Measurements from ENCODE around the gene CCDC47.
"Not testable (repeated sequence)": the region's sequence is repeated elsewhere in the genome, so short reads cannot be mapped to it uniquely, and the experiment has no call there.

CCDC47 gene, protein sequence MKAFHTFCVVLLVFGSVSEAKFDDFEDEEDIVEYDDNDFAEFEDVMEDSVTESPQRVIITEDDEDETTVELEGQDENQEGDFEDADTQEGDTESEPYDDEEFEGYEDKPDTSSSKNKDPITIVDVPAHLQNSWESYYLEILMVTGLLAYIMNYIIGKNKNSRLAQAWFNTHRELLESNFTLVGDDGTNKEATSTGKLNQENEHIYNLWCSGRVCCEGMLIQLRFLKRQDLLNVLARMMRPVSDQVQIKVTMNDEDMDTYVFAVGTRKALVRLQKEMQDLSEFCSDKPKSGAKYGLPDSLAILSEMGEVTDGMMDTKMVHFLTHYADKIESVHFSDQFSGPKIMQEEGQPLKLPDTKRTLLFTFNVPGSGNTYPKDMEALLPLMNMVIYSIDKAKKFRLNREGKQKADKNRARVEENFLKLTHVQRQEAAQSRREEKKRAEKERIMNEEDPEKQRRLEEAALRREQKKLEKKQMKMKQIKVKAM

DNA sequence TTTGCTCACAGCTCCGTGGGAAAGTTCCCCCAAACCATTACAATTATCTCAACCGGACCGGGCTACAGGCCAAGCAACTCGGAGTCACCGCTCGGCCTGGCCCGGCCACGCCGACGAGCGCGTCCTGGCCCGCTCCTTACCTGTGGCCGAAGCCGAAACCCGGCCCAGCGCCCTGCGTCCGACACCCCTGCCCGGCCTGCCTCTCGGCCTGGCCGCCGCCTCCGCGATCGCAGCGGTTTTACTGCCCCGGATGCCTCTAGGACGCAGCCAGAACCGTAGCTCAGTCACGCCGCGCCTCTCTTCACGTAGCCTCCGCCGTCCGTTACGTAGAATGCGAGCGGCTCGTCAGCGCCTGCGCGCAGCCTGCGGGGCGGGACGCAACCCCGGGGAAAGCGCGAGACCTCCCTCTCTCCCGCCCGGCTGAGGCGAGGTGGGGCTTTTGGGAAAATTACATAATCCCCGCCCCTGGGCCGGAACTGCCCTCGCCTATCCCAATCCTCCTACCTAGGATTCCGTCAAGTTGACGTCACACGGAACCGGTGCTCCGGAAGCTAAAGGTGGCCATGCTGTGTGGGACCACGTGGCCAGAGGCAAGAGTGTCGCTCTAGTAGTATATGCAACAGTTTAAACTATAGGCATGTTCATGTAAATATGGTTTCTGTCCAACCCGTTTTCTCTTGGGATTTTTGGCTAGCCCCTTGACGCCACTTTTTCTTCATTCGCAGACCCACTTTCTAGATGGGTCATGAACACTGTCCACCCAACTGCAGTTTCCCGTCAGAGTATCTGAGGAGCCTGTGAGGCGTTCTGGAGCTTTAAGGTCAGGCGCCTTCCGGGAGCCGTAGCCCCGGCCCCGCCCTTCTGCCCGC is at the start of gene CCDC47:
CCDC47 (minus strand) TSS at position 326 of the 869 bp plus-strand sequence. CDS start 7,422 bp downstream, outside the sequence.
- DNase-seq: peak; percentile 97

- DNase-seq: no peak
Observed at GRCh38 chr17:63822537-63822936, 49.1 kb upstream of the CCDC47 start.

GRCh38 chr17:63821804-63822203 is 48.4 kb upstream of the CCDC47 start:
- DNase-seq: no peak

GRCh38 chr17:63820963-63821561 is 47.7 kb upstream of the CCDC47 start:
- no peak for DNase-seq

DNA sequence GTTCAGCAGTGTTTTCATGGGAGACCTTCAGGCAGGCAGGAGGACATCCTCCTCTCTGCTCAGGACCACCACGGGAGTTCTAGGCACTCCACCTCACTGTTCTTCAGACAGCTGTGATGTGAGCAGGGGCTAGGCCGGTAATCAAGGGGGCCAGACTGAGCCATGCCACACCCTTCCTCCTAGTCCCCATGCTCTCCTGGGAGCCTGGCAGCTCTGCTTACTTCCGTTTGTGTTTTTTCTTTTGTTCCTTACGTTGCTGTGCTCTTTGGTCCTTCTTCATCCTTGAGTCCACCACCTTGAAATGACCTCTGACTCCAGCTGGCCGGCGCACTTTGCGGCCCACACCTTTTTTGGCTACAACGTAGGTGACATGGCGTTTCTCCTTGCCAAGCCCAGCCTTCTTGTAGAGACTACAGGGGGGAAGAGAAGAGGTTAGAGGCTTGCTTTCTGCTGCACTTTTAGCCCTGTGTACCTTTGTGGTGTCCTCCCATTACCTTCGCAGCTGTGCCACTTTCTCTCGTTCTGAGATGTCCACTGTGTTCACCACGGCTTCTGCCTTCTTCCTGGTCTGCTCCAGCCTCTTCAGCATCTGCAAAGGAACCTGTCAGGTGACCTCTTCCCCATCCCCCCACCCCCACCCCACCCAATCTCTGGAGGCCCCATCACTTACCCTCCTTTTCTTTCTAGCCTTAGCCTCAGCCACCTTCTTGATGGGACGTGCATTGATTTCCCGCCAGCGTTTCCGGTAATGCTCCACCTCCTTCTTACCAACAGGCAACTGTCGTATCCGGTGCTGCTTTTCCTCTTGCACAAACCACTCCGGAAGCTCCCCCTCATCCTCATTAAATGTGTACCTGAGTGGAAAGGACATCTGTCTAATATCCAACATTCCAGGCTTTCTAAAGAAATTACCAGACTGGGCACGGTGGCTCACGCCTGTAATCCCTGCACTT is 46.5 kb upstream of the CCDC47 start:
- no peak for DNase-seq

GRCh38 chr17:63819131-63819530 is 45.7 kb upstream of the CCDC47 start:
- no peak for DNase-seq

DNA sequence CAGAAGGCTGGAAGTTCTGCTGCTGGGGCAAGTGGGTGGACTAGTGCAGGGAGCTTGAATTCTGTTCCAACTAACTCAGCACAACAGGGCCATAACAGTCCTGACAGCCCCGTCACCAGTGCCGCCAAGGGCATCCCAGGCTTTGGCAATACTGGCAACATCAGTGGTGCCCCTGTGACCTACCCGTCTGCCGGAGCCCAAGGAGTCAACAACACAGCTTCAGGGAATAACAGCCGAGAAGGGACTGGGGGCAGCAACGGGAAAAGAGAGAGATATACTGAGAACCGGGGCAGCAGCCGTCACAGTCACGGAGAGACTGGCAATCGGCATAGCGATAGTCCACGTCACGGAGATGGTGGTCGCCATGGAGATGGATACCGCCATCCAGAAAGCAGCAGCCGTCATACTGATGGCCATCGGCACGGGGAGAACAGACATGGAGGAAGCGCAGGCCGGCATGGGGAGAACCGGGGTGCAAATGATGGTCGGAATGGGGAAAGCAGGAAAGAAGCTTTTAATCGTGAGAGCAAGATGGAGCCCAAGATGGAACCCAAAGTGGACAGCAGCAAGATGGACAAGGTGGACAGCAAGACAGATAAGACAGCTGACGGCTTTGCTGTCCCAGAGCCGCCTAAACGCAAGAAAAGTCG is 44.5 kb upstream of the CCDC47 start:
- no peak for DNase-seq

GRCh38 chr17:63816669-63817068 is 43.3 kb upstream of the CCDC47 start:
- DNase-seq: no peak

DNA sequence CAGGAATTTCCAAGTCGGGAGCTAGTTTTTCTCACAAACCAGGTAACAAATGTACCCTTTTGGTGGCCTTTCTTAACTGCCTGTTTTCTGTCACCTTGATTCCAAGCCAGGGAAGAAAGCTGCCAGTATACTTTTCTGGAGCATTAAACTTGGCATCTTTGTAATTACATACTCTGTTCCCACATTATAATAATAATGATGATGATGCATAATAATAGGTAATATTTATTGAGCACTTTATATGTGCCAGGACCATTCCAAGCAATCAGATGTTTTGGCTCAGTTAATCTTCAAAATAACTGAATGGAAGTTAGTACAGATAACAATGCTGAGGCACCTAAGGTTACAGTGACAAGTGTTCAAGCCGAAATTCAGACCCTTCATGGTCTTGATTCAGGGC is 42.7 kb upstream of the CCDC47 start:
- no peak for DNase-seq

DNA sequence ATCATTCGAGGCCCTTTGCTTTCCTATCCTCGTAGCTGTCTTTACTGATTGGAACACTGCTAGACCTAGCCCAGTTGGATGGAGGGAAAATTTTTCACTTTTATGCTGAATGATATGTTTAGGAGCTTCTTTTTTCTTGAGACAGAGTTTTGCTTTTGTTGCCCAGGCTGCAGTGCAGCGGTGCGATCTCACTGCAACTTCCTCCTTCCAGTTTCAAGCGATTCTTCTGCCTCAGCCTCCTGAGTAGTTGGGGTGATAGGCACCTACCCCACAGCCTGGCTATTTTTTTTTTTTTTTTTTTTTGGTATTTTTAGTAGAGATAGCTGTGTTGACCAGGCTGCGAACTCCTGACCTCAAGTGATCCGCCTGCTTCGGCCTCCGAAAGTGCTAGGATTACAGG is 36.6 kb upstream of the CCDC47 start:
- no peak for DNase-seq

DNA sequence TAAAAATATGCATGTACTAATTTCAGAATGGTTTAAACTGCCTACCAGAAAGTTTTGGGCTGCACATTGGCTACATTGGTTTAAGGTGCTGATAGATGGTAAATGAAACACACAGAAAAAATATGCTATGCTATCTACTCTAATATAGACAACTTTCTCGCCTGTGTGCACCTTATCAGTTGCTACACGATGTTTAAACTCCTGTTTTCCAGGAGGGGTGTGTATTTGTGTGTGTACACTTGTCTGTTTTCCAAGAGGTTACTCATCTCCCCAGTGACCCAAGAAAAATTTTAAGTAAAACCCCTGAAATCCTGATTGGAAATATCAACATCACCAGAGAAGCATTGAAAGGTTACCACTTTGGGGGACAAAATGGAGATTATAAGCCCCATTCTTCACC is 32.2 kb upstream of the CCDC47 start:
- DNase-seq: no peak

- no peak for DNase-seq
Observed at GRCh38 chr17:63804328-63804727, 30.9 kb upstream of the CCDC47 start.

DNA sequence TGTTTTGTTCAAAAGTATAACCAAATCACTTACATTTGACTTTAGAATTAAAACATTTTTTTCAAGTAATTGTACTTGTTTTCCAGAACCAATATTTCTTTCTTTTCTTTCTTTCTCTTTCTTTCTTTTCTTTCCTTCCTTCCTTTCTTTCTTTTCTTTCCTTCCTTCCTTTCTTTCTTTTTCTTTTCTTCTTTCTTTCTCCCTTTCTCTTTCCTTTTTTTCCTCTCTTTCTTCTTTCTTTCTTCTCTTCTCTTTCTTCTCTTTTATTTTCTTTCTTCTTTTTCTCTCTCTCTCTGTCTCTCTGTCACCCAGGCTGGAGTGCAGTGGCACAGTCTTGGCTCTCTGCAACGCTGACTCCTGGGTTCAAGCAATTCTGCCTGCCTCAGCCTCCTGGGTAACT is 27.4 kb upstream of the CCDC47 start:
- DNase-seq: no peak

DNA sequence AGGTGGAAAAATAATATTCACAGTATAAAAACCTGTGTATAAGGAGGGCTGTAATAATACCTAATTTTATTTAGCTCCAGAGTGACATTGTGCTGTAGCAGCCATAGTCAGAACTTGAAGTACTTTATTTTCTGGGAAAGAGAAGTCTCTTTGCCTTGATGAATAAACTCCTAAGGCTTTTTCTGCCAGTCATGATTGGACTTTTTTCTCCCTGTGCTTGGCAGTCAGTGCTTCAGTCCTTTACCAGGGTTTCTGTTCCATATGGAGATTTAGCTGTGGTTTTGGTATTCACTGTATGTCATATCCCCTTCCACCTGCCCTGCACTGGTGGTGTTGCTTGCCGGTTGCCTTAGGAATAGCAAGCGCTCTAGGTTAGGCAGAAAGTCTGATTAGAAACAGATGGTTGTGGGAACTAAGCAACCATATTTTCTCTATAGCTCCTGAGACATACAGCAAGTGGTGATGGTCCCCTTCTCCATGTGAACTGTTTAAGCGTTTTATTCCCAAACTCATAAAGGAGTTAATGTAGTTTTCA is 25.2 kb upstream of the CCDC47 start:
- DNase-seq: no peak

DNA sequence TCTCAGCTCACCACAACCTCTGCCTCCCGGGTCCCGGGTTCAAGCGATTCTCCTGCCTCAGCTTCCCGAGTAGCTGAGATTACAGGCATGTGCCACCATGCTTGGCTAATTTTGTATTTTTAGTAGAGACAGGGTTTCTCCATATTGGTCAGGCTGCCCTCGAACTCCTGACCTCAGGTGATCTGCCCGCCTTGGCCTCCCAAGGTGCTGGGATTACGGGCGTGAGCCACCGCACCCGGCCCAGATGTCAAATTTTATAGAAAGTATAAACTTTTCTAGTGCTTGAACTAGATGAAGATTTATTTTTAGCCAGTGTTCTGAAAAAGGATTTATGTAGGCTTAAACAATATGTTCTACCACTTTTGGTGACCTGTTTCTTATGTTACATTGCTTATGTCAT is 23.0 kb upstream of the CCDC47 start:
- not testable (repeated sequence) for DNase-seq

DNA sequence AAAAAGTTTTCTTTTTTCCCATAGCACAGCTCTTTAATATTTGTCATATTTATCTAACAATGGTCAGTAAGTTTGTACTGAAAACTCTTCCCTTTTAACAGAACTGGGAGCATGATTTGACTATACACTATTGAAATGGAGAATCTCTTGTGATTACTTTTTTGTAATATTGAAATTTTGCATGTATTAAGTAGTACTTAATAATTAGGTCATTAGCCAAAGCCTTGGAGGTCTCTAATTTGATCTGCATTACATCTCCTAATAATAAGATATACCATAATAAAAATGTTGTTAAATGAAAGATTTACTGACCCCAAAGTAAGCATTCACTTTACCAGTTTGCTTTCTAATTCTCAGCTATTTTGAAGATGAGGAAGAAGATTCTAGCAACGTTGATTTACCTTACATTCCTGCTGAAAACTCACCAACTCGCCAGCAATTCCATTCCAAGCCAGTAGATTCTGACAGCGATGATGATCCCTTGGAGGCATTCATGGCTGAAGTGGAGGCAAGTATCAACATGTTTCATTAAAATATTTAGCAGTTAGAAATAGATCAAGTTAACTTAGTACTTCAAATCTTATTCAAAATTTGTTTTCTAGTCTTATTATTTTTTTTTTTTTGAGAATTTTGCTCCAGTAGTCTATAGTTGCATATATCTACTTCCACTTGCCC is 18.8 kb upstream of the CCDC47 start:
- no peak for DNase-seq

DNA sequence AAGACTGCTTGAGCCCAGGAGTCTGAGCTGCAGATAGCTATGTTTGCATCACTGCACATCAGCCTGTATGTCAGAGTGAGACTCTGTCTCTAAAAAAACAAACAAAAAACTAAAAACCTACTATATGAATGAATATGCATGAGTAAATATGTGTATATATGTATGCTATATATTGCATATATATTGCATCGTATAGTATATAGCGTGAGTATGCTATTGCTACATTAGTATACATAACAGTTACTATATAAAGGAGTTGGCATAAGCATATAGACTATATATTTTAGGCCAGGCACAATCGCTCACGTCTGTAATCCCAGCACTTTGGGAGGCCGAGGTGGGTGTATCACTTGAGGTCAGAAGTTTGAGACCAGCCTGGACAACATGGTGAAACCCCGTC is 16.7 kb upstream of the CCDC47 start:
- DNase-seq: no peak

- DNase-seq: no peak
Observed at GRCh38 chr17:63786971-63787711, 13.7 kb upstream of the CCDC47 start.

- DNase-seq: no peak
Observed at GRCh38 chr17:63786117-63786516, 12.7 kb upstream of the CCDC47 start.

DNA sequence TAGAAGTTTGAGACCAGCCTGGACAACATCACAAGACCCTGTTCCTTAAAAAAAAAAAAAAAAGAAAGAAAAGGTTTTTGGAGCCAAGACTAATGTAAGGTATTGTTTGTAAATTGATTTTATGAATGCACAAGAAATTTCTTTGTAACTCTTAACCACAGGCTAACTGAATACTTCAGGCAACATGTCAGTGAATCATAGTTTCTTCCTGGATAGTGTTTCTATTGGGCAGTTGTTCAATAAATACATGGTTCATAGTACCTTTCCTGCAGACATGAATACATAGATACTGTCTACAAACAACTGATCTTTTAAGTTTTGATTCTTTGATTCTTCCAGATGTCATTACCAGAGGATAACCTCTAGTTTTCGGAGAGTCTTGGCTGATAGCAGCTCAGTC is 12.2 kb upstream of the CCDC47 start:
- DNase-seq: no peak
